BLaER1 (cell line): ENCODE data around the gene TCFL5.

Experiments
- H3K27ac ChIP-seq: shearing (Covaris generic); formaldehyde crosslinking; 2 replicates; pipeline ENCODE4 v1.8.1; 2022
- H3K27me3 ChIP-seq: shearing (Covaris generic); formaldehyde crosslinking; 2 replicates; pipeline ENCODE4 v1.8.1; 2022
- H3K36me3 ChIP-seq: shearing (Covaris generic); formaldehyde crosslinking; 2 replicates; pipeline ENCODE4 v1.8.1; 2022
- H3K4me1 ChIP-seq: shearing (Covaris generic); formaldehyde crosslinking; 2 replicates; pipeline ENCODE4 v1.8.1; 2022
- H3K4me2 ChIP-seq: shearing (Covaris generic); formaldehyde crosslinking; 2 replicates; pipeline ENCODE4 v1.8.1; 2022
- H3K4me3 ChIP-seq: shearing (Covaris generic); formaldehyde crosslinking; 2 replicates; pipeline ENCODE4 v1.8.1; 2022
- H3K9ac ChIP-seq: shearing (Covaris generic); formaldehyde crosslinking; 2 replicates; pipeline ENCODE4 v1.8.1; 2022
- H3K9me3 ChIP-seq: shearing (Covaris generic); formaldehyde crosslinking; 2 replicates; pipeline ENCODE4 v1.8.1; 2022
- H4K20me1 ChIP-seq: shearing (Covaris generic); formaldehyde crosslinking; 2 replicates; pipeline ENCODE4 v1.8.1; 2022
- Cebpa-rat ChIP-seq: shearing (Covaris generic); IDR thresholded peaks from 2 replicates; pipeline ENCODE4 v1.8.1; 2022

Gene TCFL5

GRCh38 chr20:62902926-62903615 is 41.4 kb upstream of the TCFL5 start:
- no peak for TF ChIP-seq Cebpa-rat
- Histone ChIP-seq H3K9ac (no peak overlapping the region), H3K4me1 (peaks cover 38% of the 10 kb centered on the region), H4K20me1 (peaks cover 93% of the 10 kb centered on the region), H3K4me3 (no peak overlapping the region), H3K9me3 (no peaks in the 10 kb centered on the region), H3K4me2 (no peak overlapping the region), H3K27ac (no peak overlapping the region), H3K36me3 (peaks cover 73% of the 10 kb centered on the region), H3K27me3 (no peaks in the 10 kb centered on the region)

GRCh38 chr20:62901891-62902290 is 40.3 kb upstream of the TCFL5 start:
- H3K4me2 ChIP-seq = no peak overlapping the region
- peaks cover 87% of the 10 kb centered on the region for H4K20me1 ChIP-seq
- peaks cover 73% of the 10 kb centered on the region for H3K36me3 ChIP-seq
- no peak overlapping the region for H3K4me3 ChIP-seq
- peaks cover 39% of the 10 kb centered on the region for H3K4me1 ChIP-seq
- no peak for TF ChIP-seq Cebpa-rat
- no peaks in the 10 kb centered on the region for H3K9me3 ChIP-seq
- no peak overlapping the region for H3K9ac ChIP-seq
- H3K27ac ChIP-seq = no peak overlapping the region
- no peaks in the 10 kb centered on the region for H3K27me3 ChIP-seq

GRCh38 chr20:62900692-62901584 is 39.3 kb upstream of the TCFL5 start:
- Histone ChIP-seq H3K27ac (peak overlapping the region; percentile 12; the same call in 1 of the 2 replicates), H3K4me2 (peak overlapping the region; percentile 82)

GRCh38 chr20:62900052-62900691 is 38.5 kb upstream of the TCFL5 start:
- no peaks in the 10 kb centered on the region for H3K9me3 ChIP-seq
- H3K27ac ChIP-seq = peak overlapping the region; percentile 12; the same call in 1 of the 2 replicates
- H3K9ac ChIP-seq = no peak overlapping the region
- no peak overlapping the region for H3K4me3 ChIP-seq
- TF ChIP-seq Cebpa-rat = no peak
- peak overlapping the region; percentile 82 for H3K4me2 ChIP-seq
- peaks cover 72% of the 10 kb centered on the region for H3K36me3 ChIP-seq
- H3K27me3 ChIP-seq = no peaks in the 10 kb centered on the region
- H3K4me1 ChIP-seq = peaks cover 47% of the 10 kb centered on the region
- peaks cover 70% of the 10 kb centered on the region for H4K20me1 ChIP-seq

More at GRCh38 chr20:62900692-62901584, 39.3 kb upstream of the TCFL5 start:
- no peak for TF ChIP-seq Cebpa-rat
- no peak overlapping the region for H3K4me3 ChIP-seq
- no peaks in the 10 kb centered on the region for H3K27me3 ChIP-seq
- H4K20me1 ChIP-seq = peaks cover 78% of the 10 kb centered on the region
- peaks cover 73% of the 10 kb centered on the region for H3K36me3 ChIP-seq
- H3K9ac ChIP-seq = 0 out of 2 replicates have a peak overlapping the region, but pooled peaks have one; percentile 1
- peaks cover 40% of the 10 kb centered on the region for H3K4me1 ChIP-seq
- no peaks in the 10 kb centered on the region for H3K9me3 ChIP-seq

- Histone ChIP-seq H3K4me2 (peak overlapping the region; percentile 82), H3K4me1 (peaks cover 53% of the 10 kb centered on the region), H3K27me3 (no peaks in the 10 kb centered on the region), H3K36me3 (peaks cover 72% of the 10 kb centered on the region), H3K9me3 (no peaks in the 10 kb centered on the region), H3K4me3 (no peak overlapping the region), H4K20me1 (peaks cover 69% of the 10 kb centered on the region), H3K27ac (peak overlapping the region; percentile 22; the same call in 1 of the 2 replicates), H3K9ac (no peak overlapping the region)
- no peak for TF ChIP-seq Cebpa-rat
These were observed 38.0 kb upstream of the TCFL5 start for GRCh38 chr20:62899633-62900051.

- peaks cover 58% of the 10 kb centered on the region for H3K4me1 ChIP-seq
These were observed 37.5 kb upstream of the TCFL5 start for GRCh38 chr20:62898970-62899632.

GRCh38 chr20:62898093-62898964 is 36.7 kb upstream of the TCFL5 start:
- H3K36me3 ChIP-seq = peaks cover 72% of the 10 kb centered on the region

More at GRCh38 chr20:62898970-62899632, 37.5 kb upstream of the TCFL5 start:
- Histone ChIP-seq H3K4me2 (peak overlapping the region; percentile 82), H3K27ac (peak overlapping the region; percentile 22; the same call in 1 of the 2 replicates), H3K27me3 (no peaks in the 10 kb centered on the region), H3K9me3 (no peaks in the 10 kb centered on the region), H3K4me3 (no peak overlapping the region), H3K9ac (no peak overlapping the region), H4K20me1 (peaks cover 63% of the 10 kb centered on the region), H3K36me3 (peaks cover 72% of the 10 kb centered on the region)
- TF ChIP-seq Cebpa-rat = no peak

GRCh38 chr20:62897666-62898065 is 36.0 kb upstream of the TCFL5 start:
- Histone ChIP-seq H3K27ac (no peak overlapping the region), H3K4me2 (no peak overlapping the region), H3K36me3 (peaks cover 72% of the 10 kb centered on the region), H3K4me3 (no peak overlapping the region), H4K20me1 (peaks cover 56% of the 10 kb centered on the region), H3K4me1 (peaks cover 72% of the 10 kb centered on the region), H3K9ac (no peak overlapping the region), H3K9me3 (no peaks in the 10 kb centered on the region), H3K27me3 (no peaks in the 10 kb centered on the region)
- TF ChIP-seq Cebpa-rat = no peak

More at GRCh38 chr20:62898093-62898964, 36.7 kb upstream of the TCFL5 start:
- Histone ChIP-seq H3K27ac (peak overlapping the region; percentile 22; the same call in 1 of the 2 replicates), H3K27me3 (no peaks in the 10 kb centered on the region), H3K4me2 (peak overlapping the region; percentile 82), H3K9me3 (no peaks in the 10 kb centered on the region), H3K9ac (no peak overlapping the region), H3K4me1 (peaks cover 66% of the 10 kb centered on the region), H3K4me3 (no peak overlapping the region), H4K20me1 (peaks cover 56% of the 10 kb centered on the region)
- no peak for TF ChIP-seq Cebpa-rat
